GM12878 (cell line): Measurements from ENCODE around the gene SLC35F6. TPM values are rescaled to one million over a fixed set of nuclear protein-coding genes. Genes with fewer than 3 reads are reported as not detected.
A peak's percentile ranks its signal among the peaks of the same experiment; 100 is the strongest.

ENCODE experiments used
- ASH2L ChIP-seq: fragments of 300-600, 200-600 bp; sonication (generic); IDR thresholded peaks from 2 replicates; pipeline ENCODE4 v1.6.1; 2017; ENCODE audit warnings: low read depth, mild to moderate bottlenecking, borderline replicate concordance
- CBX5 ChIP-seq: sonication (generic); IDR thresholded peaks from 2 replicates; pipeline ENCODE4 v1.6.1; 2016; ENCODE audit warnings: low read depth, moderate library complexity, mild to moderate bottlenecking, inconsistent platforms
- GATAD2B ChIP-seq: fragments of 450-650 bp; conservative IDR thresholded peaks from 2 replicates; pipeline ENCODE4 v1.6.1; 2017; ENCODE audit warnings: low read depth, mild to moderate bottlenecking, moderate library complexity
- HSF1 ChIP-seq: fragments of 150-350 bp; IDR thresholded peaks from 2 replicates; pipeline ENCODE4 v1.6.1; 2014; ENCODE audit warnings: mild to moderate bottlenecking, low read depth, low read length
- IKZF1 ChIP-seq: fragments of 450-650 bp; conservative IDR thresholded peaks from 2 replicates; pipeline ENCODE4 v1.6.1; 2017; ENCODE audit warnings: antibody characterized with exemption, mild to moderate bottlenecking
- NKRF ChIP-seq: fragments of 450-650 bp; conservative IDR thresholded peaks from 2 replicates; pipeline ENCODE4 v1.6.1; 2017; ENCODE audit warnings: mild to moderate bottlenecking, moderate library complexity
- POLR2AphosphoS2 ChIP-seq: IDR thresholded peaks from 2 replicates; pipeline ENCODE4 v1.6.1; 2011; ENCODE audit warnings: low read depth, mild to moderate bottlenecking, low read length, improper control_type of control experiment, moderate library complexity
- RELB ChIP-seq: fragments of 450-650 bp; IDR thresholded peaks from 2 replicates; pipeline ENCODE4 v1.6.1; 2017; ENCODE audit warnings: low read depth, mild to moderate bottlenecking, moderate library complexity
- SIX5 ChIP-seq: IDR thresholded peaks from 2 replicates; pipeline ENCODE4 v1.6.1; 2011; ENCODE audit warnings: mild to moderate bottlenecking, low read depth, low read length, moderate library complexity; ENCODE audit not compliant: severe bottlenecking
- TBL1XR1 ChIP-seq: IDR thresholded peaks from 2 replicates; pipeline ENCODE4 v1.6.1; 2012; ENCODE audit warnings: low read depth, low read length, improper control_type of control experiment
- ZBTB33 ChIP-seq: fragments of 450-650 bp; IDR thresholded peaks from 2 replicates; pipeline ENCODE4 v1.6.1; 2017; ENCODE audit warnings: mild to moderate bottlenecking
- polyA plus RNA-seq, 11 experiments: library from polyadenylated mRNA; depleted of rRNA in 4 of 11; unstranded in 6 of 11; stranded (reverse) in 5 of 11; fragments of >200 nt; fragmentation: Nextera tagmentation in 4 of 11; fragmentation: Illumina TruSeq in 1 of 11; extraction: Ambion mirVana in 4 of 11; extraction: Trizol in 1 of 11; gene quantifications; 1 replicate in 1 of 11; 2 replicates in 10 of 11; pipeline versions ENCODE4 v1.2.1 to v1.2.3, GENCODE V29; 2011 to 2016; ENCODE audit warnings: inconsistent platforms in 2 of 11, missing spikeins in 2 of 11, low read depth in 1 of 11
- total RNA-seq, 4 experiments: library from RNA; depleted of rRNA in 3 of 4; stranded (reverse); fragments of >200 nt in 3 of 4; fragmentation: Illumina TruSeq in 1 of 4; extraction: Trizol in 1 of 4; gene quantifications; 2 replicates each; pipeline versions ENCODE4 v1.2.1 to v1.2.3, GENCODE V29; 2013 to 2021

SLC35F6 gene
- total and polyA plus RNA-seq, 10 of the 15 experiments (the other 5 are each of a cell fraction or from before 2014, with no cell fraction given): 4.0 to 10.5 (median 8.0) TPM

GRCh38 chr2:26786207-26787028 is 22.3 kb downstream of the SLC35F6 start (continued):
- TF ChIP-seq NKRF (0 out of 2 replicates have a peak, but pooled peaks have one; percentile 34), CBX5 (no peak), HSF1 (no peak), TBL1XR1 (no peak), ASH2L (no peak), IKZF1 (peak; percentile 28; the same call in 1 of the 2 replicates), POLR2AphosphoS2 (no peak), SIX5 (no peak), ZBTB33 (no peak), GATAD2B (peak; percentile 45; the same call in 1 of the 2 replicates), RELB (no peak)
